SK-N-SH treated with all-trans-retinoic acid at 6 μM for 48 hours (cell line): ENCODE results near the gene MTOR.

ENCODE experiments used
- ATAC-seq: fragments of 200-7000 bp; cut with Tn5 transposase; 3 replicates; pipeline ENCODE4 v1.9.1; 2020; ENCODE audit warnings: mild to moderate bottlenecking, moderate library complexity
- ARNTL ChIP-seq: fragments of 450-650 bp; formaldehyde crosslinking; IDR thresholded peaks from 2 replicates; pipeline ENCODE4 v1.5.0; 2020; ENCODE audit warnings: low read depth, mild to moderate bottlenecking, moderate library complexity, borderline replicate concordance
- BACH2 ChIP-seq: fragments of 250-450 bp; sonication (Bioruptor Pico); IDR thresholded peaks from 2 replicates; pipeline ENCODE4 v1.9.0; 2021; ENCODE audit warnings: mild to moderate bottlenecking, borderline replicate concordance
- ESRRG ChIP-seq: fragments of 250-450 bp; sonication (Bioruptor Pico); IDR thresholded peaks from 2 replicates; pipeline ENCODE4 v1.6.1; 2021; ENCODE audit warnings: mild to moderate bottlenecking
- GLIS3 ChIP-seq: fragments of 250-450 bp; sonication (Bioruptor Pico); IDR thresholded peaks from 2 replicates; pipeline ENCODE4 v1.5.0; 2020; ENCODE audit warnings: mild to moderate bottlenecking, moderate library complexity
- ISL1 ChIP-seq: fragments of 250-450 bp; sonication (Bioruptor Pico); IDR thresholded peaks from 2 replicates; pipeline ENCODE4 v2.1.2; 2022; ENCODE audit warnings: mild to moderate bottlenecking, moderate library complexity
- OSR1 ChIP-seq: fragments of 250-450 bp; sonication (Bioruptor Pico); IDR thresholded peaks from 2 replicates; pipeline ENCODE4 v1.8.0; 2022; ENCODE audit warnings: moderate library complexity, mild to moderate bottlenecking, inconsistent platforms
- POU6F1 ChIP-seq: fragments of 250-450 bp; sonication (Bioruptor Pico); IDR thresholded peaks from 2 replicates; pipeline ENCODE4 v1.8.0; 2021; ENCODE audit warnings: low read depth, mild to moderate bottlenecking, moderate library complexity, borderline replicate concordance
- PPARA ChIP-seq: fragments of 250-450 bp; sonication (Bioruptor Pico); IDR thresholded peaks from 2 replicates; pipeline ENCODE4 v1.5.0; 2020; ENCODE audit warnings: mild to moderate bottlenecking, borderline replicate concordance
- RARB ChIP-seq: fragments of 250-450 bp; sonication (Bioruptor Pico); IDR thresholded peaks from 2 replicates; pipeline ENCODE4 v1.8.0; 2021; ENCODE audit warnings: mild to moderate bottlenecking, moderate library complexity
- SNAI2 ChIP-seq: fragments of 250-450 bp; sonication (Bioruptor Pico); IDR thresholded peaks from 2 replicates; pipeline ENCODE4 v1.5.0; 2020; ENCODE audit warnings: mild to moderate bottlenecking, moderate library complexity
- TCF4 ChIP-seq: fragments of 250-450 bp; sonication (Bioruptor Pico); IDR thresholded peaks from 2 replicates; pipeline ENCODE4 v1.8.0; 2021; ENCODE audit warnings: mild to moderate bottlenecking, moderate library complexity, borderline replicate concordance
- TOX ChIP-seq: fragments of 250-450 bp; sonication (Bioruptor Pico); IDR thresholded peaks from 2 replicates; pipeline ENCODE4 v1.8.0; 2021; ENCODE audit warnings: mild to moderate bottlenecking, moderate library complexity, borderline replicate concordance
- ZC3H10 ChIP-seq: fragments of 250-450 bp; sonication (Bioruptor Pico); IDR thresholded peaks from 2 replicates; pipeline ENCODE4 v1.5.1; 2021; ENCODE audit warnings: mild to moderate bottlenecking, moderate library complexity
- ZFP3 ChIP-seq: fragments of 250-450 bp; sonication (Bioruptor Pico); IDR thresholded peaks from 2 replicates; pipeline ENCODE4 v1.5.0; 2020; ENCODE audit warnings: mild to moderate bottlenecking, moderate library complexity
- ZFP30 ChIP-seq: fragments of 450-650 bp; formaldehyde crosslinking; IDR thresholded peaks from 2 replicates; pipeline ENCODE4 v1.5.0; 2022; ENCODE audit warnings: mild to moderate bottlenecking, moderate library complexity
- ZNF565 ChIP-seq: fragments of 450-650 bp; formaldehyde crosslinking; conservative IDR thresholded peaks from 2 replicates; pipeline ENCODE4 v1.5.0; 2020; ENCODE audit warnings: low read depth, mild to moderate bottlenecking, moderate library complexity
- ZNF70 ChIP-seq: fragments of 450-650 bp; formaldehyde crosslinking; IDR thresholded peaks from 2 replicates; pipeline ENCODE4 v1.5.0; 2020; ENCODE audit warnings: mild to moderate bottlenecking, moderate library complexity
- TF ChIP-seq, protein P1 (sequence below): fragments of 250-450 bp; sonication (Bioruptor Pico); IDR thresholded peaks from 2 replicates; pipeline ENCODE4 v1.5.1; 2021; ENCODE audit warnings: mild to moderate bottlenecking, moderate library complexity
- TF ChIP-seq, protein P2 (sequence below): fragments of 250-450 bp; sonication (Bioruptor Pico); IDR thresholded peaks from 2 replicates; pipeline ENCODE4 v1.5.0; 2020; ENCODE audit warnings: mild to moderate bottlenecking, moderate library complexity
- TF ChIP-seq, protein P3 (sequence below): fragments of 250-450 bp; sonication (Bioruptor Pico); IDR thresholded peaks from 2 replicates; pipeline ENCODE4 v1.8.0; 2020; ENCODE audit warnings: mild to moderate bottlenecking, moderate library complexity, borderline replicate concordance
- TF ChIP-seq, protein P4 (sequence below): fragments of 250-450 bp; sonication (Bioruptor Pico); IDR thresholded peaks from 2 replicates; pipeline ENCODE4 v1.5.1; 2020; ENCODE audit warnings: low read depth, mild to moderate bottlenecking, moderate library complexity

MTOR gene

DNA sequence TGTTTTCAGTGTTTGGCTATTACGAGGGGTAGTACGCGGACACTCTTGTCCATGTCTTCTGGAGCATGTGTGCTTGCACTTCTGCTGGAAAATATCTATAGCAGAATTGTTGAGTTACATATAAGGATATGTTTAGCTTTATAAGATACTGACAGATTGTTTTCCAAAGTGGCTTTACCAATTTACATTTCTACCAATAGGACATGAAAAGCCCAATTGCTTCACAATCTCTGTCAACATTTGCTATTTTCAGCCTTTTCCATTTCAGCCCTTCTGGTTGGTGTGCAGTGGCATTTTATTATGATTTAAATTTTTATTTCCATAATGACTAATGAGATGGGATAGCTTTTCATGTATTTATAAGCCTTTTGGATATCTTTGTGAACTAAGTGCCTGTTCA, 79.5 kb downstream of the MTOR start:
- ATAC-seq = no peak
- TF ChIP-seq ZC3H10 = no peak
- TF ChIP-seq OSR1 (CRISPR knock-in tag) = no peak
- no peak for TF ChIP-seq GLIS3
- no peak for TF ChIP-seq ESRRG (CRISPR knock-in tag)
- TF ChIP-seq TOX (CRISPR knock-in tag) = no peak
- TF ChIP-seq, protein P1, sequence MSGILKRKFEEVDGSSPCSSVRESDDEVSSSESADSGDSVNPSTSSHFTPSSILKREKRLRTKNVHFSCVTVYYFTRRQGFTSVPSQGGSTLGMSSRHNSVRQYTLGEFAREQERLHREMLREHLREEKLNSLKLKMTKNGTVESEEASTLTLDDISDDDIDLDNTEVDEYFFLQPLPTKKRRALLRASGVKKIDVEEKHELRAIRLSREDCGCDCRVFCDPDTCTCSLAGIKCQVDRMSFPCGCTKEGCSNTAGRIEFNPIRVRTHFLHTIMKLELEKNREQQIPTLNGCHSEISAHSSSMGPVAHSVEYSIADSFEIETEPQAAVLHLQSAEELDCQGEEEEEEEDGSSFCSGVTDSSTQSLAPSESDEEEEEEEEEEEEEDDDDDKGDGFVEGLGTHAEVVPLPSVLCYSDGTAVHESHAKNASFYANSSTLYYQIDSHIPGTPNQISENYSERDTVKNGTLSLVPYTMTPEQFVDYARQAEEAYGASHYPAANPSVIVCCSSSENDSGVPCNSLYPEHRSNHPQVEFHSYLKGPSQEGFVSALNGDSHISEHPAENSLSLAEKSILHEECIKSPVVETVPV = no peak
- no peak for TF ChIP-seq POU6F1
- TF ChIP-seq PPARA = no peak
- no peak for TF ChIP-seq SNAI2 (CRISPR knock-in tag)
- no peak for TF ChIP-seq ZFP30
- no peak for TF ChIP-seq ZNF565

DNA sequence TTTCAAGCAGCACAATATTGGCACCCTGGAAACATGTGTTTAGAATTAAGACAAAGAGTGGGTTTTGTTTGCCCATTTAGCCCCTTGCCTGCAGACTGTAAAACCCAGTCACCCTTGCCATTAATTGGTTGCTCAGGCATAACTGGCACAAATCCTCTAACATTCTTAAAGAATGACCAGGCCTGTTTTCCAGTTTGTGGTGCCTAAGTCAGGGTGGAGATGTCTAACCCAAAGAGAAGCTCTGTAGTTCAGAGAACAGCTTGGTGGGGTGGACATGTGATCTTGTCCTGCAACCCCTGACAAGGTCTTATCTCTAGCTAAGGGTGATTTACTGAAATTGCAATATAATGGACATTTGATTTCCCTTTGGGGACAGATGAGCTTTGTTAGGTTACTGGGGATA, 82.0 kb downstream of the MTOR start:
- TF ChIP-seq TCF4 (peak; percentile 76), ARNTL (CRISPR knock-in tag) (no peak), ISL1 (CRISPR knock-in tag) (peak; percentile 78), ZNF70 (CRISPR knock-in tag) (no peak), ZFP3 (CRISPR knock-in tag) (no peak), POU6F1 (no peak)
- TF ChIP-seq, protein P1 = no peak
- TF ChIP-seq, protein P2, sequence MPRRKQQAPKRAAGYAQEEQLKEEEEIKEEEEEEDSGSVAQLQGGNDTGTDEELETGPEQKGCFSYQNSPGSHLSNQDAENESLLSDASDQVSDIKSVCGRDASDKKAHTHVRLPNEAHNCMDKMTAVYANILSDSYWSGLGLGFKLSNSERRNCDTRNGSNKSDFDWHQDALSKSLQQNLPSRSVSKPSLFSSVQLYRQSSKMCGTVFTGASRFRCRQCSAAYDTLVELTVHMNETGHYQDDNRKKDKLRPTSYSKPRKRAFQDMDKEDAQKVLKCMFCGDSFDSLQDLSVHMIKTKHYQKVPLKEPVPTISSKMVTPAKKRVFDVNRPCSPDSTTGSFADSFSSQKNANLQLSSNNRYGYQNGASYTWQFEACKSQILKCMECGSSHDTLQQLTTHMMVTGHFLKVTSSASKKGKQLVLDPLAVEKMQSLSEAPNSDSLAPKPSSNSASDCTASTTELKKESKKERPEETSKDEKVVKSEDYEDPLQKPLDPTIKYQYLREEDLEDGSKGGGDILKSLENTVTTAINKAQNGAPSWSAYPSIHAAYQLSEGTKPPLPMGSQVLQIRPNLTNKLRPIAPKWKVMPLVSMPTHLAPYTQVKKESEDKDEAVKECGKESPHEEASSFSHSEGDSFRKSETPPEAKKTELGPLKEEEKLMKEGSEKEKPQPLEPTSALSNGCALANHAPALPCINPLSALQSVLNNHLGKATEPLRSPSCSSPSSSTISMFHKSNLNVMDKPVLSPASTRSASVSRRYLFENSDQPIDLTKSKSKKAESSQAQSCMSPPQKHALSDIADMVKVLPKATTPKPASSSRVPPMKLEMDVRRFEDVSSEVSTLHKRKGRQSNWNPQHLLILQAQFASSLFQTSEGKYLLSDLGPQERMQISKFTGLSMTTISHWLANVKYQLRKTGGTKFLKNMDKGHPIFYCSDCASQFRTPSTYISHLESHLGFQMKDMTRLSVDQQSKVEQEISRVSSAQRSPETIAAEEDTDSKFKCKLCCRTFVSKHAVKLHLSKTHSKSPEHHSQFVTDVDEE = peak; percentile 74; the same call in 1 of the 2 replicates
- ATAC-seq = peak; percentile 78

- TF ChIP-seq ZFP3 (CRISPR knock-in tag) = peak; percentile 86; the same call in 1 of the 2 replicates
- TF ChIP-seq, all 23 proteins: peak for 1; not testable (repeated sequence) for 22
- ATAC-seq = peak; percentile 6
Observed at GRCh38 chr1:11179749-11180148, 82.6 kb downstream of the MTOR start.

GRCh38 chr1:11179125-11179524, 83.2 kb downstream of the MTOR start:
- peak; percentile 8; the same call in 2 of the 3 replicates for ATAC-seq
- no peak for TF ChIP-seq TCF4
- no peak for TF ChIP-seq PPARA
- no peak for TF ChIP-seq ZNF565
- TF ChIP-seq, protein P3, sequence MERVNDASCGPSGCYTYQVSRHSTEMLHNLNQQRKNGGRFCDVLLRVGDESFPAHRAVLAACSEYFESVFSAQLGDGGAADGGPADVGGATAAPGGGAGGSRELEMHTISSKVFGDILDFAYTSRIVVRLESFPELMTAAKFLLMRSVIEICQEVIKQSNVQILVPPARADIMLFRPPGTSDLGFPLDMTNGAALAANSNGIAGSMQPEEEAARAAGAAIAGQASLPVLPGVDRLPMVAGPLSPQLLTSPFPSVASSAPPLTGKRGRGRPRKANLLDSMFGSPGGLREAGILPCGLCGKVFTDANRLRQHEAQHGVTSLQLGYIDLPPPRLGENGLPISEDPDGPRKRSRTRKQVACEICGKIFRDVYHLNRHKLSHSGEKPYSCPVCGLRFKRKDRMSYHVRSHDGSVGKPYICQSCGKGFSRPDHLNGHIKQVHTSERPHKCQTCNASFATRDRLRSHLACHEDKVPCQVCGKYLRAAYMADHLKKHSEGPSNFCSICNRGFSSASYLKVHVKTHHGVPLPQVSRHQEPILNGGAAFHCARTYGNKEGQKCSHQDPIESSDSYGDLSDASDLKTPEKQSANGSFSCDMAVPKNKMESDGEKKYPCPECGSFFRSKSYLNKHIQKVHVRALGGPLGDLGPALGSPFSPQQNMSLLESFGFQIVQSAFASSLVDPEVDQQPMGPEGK = no peak
- no peak for TF ChIP-seq ZFP30
- TF ChIP-seq, protein P4, sequence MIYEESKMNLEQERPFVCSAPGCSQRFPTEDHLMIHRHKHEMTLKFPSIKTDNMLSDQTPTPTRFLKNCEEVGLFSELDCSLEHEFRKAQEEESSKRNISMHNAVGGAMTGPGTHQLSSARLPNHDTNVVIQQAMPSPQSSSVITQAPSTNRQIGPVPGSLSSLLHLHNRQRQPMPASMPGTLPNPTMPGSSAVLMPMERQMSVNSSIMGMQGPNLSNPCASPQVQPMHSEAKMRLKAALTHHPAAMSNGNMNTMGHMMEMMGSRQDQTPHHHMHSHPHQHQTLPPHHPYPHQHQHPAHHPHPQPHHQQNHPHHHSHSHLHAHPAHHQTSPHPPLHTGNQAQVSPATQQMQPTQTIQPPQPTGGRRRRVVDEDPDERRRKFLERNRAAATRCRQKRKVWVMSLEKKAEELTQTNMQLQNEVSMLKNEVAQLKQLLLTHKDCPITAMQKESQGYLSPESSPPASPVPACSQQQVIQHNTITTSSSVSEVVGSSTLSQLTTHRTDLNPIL (CRISPR knock-in tag) = no peak
- no peak for TF ChIP-seq TOX (CRISPR knock-in tag)
- no peak for TF ChIP-seq BACH2
- TF ChIP-seq ARNTL (CRISPR knock-in tag) = no peak
- no peak for TF ChIP-seq ESRRG (CRISPR knock-in tag)
- TF ChIP-seq RARB (CRISPR knock-in tag) = no peak
- TF ChIP-seq ZFP3 (CRISPR knock-in tag) = no peak
- TF ChIP-seq ZC3H10 = no peak
- TF ChIP-seq GLIS3 = no peak
- no peak for TF ChIP-seq POU6F1
